ENCODE measurements around the gene MOB3C.

DNA sequence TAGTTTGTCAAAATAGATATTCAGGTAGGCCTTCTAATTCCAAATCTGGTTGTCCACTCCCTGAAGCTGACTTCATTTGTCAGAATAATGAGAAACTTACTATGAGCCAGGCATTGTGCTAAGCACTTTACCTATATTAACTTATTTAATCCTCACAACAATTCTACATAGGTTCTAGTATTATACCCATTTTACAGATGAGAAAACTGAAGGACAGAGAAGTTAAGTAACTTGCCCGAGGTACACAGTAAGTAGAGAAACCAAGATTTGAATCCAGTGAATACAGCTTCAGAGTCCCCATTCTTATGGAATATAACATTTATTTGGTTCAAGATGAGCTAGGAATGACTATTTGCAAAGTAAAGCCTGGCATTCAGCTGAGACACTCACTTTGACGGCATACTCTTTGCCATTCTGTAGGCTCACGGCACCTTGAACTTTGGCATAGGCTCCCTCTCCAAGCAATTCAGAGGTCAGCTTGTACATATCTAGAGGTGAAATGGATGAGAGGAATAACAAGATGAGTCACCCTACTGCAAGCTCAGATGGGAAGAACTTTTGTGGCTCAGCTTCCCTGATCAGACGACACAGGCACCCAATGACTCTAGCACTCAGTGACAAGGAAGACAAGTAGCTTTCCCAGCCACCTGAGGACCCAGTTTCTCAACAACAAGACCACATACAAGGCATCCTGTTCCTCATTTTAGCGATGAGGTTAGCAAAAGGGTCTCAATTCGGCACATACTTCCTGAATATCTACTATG, 36.3 kb downstream of the MOB3C start:
- TF ChIP-seq YY1 (IDR thresholded peaks at IDR 0.05; ENCODE audit: insufficient read depth, insufficient read length) (no peak), ZNF274 (IDR thresholded peaks at IDR 0.05; ENCODE audit: low read depth, low read length) (no peak), SUZ12 (IDR thresholded peaks at IDR 0.05; ENCODE audit: extremely low read depth, insufficient read depth, insufficient read length) (no peak)
